Putamen (tissue), 1 donor: ENCODE measurements around the gene SLC11A1.

Experiments
- DNase-seq: peaks from one replicate; pipeline ENCODE4 v3.0.0-alpha.2; 2016; ENCODE audit warnings: low spot score

SLC11A1 gene

GRCh38 chr2:218435003-218435982, 53.2 kb downstream of the SLC11A1 start:
- no peak for DNase-seq

GRCh38 chr2:218436992-218437391, 54.9 kb downstream of the SLC11A1 start:
- DNase-seq: no peak

DNA sequence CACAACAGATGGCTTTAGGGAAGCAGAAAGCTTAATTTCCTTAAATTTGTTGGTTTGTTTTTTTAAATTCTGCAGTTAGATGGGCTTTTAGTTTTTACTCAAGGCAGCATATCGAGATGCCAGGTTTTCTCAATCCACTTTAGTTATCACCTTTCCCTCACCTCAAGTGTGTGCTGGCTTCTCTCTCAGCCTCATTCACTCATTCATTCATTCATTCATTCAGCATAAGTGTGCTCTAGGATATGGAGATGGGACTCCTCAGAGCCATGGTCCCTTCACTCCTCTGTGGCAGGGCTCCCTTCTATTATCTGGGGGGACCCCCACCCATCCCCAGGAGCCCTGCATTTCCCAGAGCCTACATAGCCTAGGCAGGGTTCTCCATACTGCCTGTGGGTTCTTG, 55.9 kb downstream of the SLC11A1 start:
- no peak for DNase-seq

DNA sequence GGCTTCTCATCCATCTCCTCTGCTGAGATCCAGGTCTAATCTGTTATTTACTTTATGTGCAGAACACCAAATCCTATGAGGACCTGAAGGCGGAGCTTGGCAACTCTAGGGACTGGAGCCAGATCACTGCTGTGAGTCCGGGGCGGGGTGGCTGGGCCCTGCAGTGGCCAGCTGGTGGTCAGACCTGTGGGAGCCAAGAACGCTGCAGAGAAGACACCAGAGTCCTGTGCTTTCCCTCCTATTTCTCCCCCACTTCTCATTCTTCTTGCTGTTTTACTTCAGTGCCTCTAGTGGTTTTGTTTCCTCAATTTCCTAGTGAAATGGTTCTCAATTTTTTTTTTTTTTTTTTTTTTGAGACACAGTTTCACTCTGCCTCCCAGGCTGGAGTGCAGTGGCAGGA, 56.5 kb downstream of the SLC11A1 start:
- DNase-seq: no peak

DNA sequence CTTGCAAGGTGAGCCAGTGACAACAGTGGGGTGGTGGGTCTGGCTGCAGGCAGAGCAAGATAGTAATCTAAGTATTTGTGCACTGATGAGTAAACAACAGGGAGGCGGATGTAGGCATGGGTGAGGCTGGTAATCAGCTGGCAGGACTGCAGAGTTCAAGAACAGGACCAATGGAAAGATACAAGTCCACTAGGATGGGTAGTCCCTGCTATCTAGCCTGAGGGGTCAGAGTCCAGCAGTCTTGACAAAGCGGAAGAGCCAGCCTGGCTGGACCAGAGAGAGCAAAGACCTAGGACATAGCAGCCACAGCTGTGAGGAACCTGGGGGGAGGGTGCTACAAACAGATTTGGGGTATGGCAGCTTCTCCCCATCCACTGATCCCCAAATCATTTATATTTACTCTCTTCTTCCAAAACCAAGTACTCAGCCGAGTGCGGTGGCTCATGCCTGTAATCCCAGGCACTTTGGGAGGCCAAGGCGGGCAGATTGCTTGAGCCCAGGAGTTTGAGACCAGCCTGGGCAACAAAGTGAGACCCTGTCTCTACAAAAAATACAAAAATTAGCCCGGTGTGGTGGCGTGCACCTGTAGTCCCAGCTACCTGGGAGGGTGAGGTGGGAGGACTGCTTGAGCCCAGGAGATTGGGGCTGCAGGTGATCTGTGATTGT, 62.8 kb downstream of the SLC11A1 start:
- no peak for DNase-seq

- no peak for DNase-seq
Measured at GRCh38 chr2:218445602-218446001, 63.5 kb downstream of the SLC11A1 start.
